ENCODE measurements around the gene IQCN.
A peak's percentile ranks its signal among the peaks of the same experiment; 100 is the strongest.

Gene IQCN

DNA sequence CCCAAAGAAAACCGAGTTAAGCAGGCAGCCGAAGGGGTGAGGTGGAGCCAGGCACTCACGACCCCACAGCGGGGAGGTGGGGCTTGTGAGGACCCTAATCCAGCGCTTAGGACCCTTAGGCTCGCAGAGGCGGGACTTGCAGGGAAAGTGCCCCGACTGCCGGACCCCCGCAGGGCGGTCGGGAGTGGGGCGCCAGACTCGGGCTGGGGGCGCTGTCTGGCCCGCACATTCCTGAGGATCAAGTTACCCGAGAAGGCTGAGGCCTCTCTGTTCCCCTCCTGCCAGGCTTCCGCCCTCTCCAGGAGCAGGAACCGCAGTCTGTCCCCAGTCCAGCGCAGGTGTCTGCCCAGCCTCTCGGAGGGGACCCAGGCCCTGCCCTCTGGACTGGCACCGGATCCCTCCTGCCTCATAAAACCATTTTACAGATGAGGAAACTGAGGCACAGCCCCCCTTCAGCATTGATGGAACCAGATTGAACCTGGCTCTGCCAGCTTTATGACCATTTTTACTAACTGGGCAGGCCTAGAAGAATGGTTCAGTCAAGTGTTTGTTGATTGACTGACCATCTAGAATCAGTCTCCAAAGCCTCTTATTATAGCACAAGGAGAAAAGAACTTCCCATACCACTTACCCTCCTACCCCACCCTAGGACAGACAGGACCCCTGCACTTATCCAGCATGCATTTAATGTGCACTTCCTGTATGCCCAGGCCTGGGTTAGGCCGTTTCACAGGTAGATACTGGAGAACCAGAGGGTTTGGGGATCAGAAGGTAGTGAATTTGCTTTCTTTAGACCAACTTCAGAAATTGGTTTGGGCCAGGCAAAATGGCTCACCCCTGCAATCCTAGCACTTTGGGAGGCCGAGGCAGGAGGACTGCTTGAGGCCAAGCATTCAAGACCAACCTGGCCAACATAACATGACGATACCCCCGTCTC, 13.9 kb upstream of the IQCN start:
- DNase-seq (ENCODE audit: low read depth): no peak

DNA sequence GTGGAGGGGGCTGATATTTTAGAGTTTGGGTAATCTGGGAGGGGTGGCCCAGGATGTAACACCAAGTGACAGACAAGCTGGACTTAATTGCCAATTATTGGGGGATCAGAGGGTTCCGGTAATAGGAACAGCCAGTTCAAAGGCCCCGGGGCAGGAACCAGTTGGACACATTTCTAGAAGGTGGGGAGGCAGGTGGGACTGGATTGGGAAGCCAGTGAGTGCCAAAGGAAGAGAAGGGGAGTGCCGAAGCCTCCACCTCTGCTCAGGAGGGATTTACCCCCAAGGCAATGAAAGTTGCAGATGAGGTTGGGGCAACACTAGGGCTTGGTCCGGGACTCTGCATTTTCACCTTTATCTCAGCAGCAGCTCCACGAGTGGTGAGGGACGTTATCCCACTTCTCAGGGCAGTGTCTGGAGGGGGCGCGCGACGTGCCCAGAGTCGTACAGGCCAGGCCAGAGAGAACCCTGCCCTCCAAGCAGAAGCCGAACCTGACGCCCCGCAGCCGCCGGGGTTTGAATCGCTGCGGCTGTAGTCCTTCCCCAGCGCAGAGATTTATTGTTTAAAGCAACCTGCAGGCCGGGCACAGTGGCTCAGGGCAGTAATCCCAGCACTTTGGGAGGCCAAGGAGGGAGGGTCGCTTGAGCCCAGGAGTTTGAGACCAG, 12.9 kb upstream of the IQCN start:
- no peak for DNase-seq (ENCODE audit: low read depth)

DNA sequence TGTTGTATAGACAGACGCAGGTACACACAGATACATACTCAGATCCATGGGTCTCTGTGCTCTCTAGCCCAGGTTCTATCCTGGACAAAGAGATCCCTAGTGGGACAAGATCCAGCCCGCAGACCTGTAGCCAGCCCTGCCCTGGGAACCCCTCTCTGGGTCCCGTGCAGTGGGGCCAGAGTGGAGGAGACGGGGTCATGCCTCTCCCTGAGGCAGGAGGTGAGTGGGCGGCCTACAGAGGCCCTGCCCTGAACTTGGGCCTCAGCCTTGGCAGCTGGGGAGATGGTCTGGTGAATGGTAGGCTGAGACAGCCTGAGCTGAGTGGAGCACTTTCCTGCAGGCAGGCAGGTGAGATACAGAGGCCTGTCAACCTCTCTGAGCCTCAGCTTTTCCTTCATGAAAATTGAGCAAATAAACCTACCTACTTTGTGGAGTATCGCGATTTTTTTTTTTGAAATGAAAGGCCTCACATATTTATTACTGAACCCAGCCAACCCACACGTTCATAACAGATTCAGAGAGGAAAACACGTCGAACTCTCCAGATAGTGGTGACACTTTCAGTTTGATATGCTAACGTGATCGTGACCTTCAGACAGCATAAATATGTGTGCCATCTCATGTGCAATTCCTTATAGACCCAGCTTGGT, 10.6 kb upstream of the IQCN start:
- DNase-seq (ENCODE audit: low read depth): no peak

DNA sequence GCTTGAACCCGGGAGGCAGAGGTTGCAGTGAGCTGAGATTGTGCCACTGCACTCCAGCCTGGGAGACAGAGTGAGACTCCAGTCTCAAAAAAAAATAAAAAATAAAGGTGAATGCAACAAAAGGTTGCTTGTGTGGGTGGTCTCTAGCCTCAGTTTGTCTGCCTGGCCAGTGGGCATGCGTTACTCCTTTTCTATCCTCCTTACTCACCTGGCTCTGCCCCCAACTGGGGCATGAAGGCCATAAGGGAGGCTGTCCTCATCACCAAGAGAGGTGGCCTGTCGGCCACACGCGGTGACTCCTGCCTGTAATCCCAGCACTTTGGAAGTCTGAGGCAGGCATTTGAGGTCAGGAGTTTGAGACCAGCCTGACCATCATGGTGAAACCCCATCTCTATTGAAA, 9.1 kb upstream of the IQCN start:
- DNase-seq (ENCODE audit: low read depth): no peak

DNA sequence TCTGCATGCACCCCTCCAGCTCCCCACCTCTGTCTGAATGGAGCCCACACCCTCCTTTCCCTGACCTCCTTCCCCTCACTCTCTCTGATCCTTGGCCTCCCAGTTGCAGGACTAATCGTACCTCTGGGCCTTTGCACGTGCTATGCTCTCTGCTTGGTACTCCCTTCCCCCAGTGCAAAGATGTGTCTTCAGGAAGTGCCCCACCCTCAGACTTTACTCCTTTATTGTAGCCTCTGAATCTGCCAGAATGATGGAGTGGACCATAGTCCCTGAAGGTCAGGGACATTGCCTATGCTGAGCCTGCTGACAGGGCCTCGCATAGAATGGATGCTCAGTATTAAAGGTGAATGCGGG, 8.5 kb upstream of the IQCN start:
- no peak for DNase-seq (ENCODE audit: low read depth)

DNA sequence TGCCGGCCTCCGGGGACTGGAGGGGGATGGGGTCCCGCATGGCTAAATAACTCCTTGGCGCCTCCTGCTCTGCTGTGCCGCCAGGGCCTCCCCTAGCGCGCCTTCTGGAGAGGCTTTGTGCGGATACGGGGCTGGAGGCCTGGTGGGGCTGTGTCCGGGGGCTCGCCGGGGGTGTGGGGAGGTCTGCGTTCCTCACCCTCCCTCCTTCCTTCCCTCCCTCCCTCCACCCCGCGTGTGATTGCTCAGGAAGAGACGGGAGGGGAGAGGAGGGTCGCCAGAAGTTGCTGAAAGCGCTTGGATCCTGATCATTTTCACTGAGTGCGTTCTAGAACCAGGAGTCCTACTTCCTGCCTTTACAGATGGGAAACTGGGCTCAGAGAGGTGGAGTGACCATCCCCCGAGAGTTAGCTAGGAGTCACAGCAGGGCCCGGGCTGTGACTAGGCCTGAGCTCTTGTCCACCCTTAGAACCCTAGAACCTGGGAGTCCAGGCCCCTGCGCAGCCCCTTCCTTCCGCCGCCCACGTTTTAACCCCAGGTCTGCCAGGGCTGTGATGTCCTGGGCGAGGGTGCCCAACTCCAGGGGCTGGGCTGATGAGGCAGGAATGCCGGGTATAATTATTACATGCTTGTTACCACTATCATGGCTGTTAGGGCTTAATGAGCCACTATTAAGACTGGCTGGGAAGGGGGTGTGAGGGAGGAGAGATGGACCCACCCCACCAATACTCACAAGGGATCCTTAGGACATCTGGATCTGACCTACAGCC, 8.0 kb upstream of the IQCN start:
- no peak for DNase-seq (ENCODE audit: low read depth)

DNA sequence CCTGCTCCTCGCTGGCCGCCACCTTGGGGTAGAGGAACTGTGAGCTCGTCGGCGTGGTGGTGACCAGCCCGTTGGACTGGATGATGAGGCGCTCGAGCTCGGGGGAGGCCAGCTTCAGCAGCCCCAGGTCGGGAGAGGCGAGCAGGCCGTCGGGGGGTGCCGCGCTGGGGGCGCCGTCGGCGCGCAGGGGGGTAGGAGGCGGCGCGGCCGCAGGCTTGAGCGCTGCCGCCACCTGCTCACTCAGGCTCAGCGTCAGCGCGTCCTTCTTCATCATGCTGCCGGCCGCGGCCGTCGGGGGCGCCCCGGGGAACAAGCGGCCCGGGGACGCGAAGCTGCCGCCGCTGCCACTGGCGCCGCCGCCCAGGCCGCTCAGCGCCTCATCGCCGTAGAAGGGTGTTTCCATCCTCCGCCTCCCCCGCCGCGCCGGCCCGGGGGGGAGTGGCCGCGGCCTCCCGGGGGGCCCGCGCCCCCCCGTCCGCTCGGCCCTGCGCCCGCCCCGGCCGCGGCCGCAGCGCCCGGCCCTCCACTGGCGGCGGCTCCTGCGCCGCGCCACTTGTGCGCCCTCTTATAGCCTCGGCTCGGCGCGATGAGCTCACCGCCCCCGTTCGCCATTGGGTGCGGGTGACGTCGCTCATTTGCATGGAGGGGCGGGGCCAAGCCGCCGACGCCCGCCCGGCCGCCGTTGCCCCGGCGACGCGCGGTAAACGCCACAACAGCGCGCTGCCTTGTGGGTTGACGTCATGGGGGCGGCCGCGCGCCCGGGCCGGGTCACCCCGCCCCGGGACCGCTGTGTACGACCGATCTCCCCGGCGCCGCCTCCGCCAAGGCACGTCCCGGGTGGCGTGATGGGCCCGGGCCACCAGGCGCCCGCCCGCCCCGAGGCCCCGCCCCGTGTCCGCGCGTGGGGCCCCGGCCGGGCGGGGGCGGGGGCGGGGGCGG, 7.1 kb upstream of the IQCN start, which contains the start of gene JUND:
TSS of gene JUND (minus strand) at position 541 of the 939 bp plus-strand sequence. CDS start at position 403, 138 bp downstream.
- DNase-seq (ENCODE audit: low read depth): peak; percentile 98

DNA sequence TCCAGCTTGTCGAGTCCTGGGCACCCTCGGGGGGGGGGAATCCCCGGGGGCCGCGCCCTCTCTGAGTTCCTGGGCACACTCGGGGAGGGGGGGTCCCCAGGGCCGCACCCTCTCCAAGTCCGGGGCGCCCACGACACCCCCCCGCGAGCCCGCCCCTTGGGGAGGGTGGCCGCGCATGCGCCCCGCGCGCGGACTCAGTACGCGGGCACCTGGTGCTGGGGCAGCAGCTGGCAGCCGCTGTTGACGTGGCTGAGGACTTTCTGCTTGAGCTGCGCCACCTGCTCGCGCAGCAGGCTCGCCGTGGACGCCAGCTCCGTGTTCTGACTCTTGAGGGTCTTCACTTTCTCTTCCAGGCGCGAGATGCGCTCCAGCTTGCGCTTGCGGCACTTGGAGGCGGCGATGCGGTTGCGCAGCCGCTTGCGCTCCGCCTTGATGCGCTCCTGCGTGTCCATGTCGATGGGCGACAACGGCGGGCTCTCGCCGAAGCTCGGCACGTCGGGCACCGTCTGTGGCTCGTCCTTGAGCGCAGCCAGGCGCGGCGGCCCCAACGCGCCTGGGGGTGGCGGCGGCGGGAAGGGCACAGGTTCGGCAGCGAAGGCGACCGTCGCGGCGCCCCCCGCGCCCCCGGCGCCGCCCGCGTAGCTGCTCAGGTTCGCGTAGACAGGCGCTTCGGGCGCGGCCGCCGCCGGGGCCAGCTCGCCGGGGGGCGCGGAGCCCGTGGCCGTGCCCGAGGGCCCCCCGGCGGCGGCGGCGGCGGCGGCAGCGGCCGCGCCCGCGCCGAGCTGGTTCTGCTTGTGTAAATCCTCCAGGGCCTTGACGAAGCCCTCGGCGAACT, 6.2 kb upstream of the IQCN start:
- peak; percentile 74 for DNase-seq (ENCODE audit: low read depth)

DNA sequence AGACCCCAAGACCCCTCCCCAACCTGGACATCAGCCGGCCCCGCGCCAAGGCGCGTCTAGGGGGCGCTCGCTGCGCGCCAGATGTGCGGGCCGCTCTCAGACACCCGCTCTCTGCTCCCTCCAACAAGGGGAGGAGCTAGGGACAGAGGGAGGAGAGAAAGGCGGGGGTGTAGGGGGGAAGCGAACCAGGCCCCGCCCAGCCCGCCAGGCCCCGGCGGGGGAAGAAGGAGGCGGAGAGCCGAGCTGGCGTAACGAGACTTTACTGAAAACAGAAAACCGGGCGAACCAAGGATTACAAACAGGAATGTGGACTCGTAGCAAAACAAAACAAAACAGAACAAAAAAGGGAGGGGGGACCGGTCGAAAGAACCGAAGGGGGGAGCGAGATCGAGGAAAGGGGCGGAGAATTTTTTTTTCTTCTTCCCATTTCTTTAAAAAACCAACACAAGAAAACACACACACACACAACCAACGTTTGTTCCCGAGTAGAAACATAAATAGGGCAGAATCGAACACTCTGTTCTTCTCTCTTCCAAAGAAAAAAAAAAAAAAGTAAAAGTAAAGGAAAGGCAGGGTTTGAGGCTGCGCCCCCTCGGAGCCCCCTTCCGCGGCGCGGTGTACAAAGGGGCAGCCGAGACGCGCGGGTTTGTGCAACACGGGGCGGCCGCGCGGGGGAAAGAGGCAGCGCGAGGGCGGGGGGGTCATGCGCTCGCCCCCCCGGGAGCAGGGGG, 5.4 kb upstream of the IQCN start:
- DNase-seq (ENCODE audit: low read depth): peak; percentile 86

DNA sequence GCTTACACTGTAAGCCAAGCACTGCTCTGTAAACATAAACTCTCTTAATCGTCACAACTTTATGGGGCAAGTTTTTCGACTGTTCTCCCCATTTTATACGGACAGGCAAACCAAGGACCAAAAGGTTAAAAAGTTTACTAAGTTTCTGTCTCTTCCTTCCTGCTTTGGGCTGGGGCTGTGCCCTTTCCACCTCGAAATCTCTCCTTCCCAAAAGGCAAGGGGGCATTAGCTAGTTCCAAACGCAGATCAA, 4.9 kb upstream of the IQCN start:
- DNase-seq (ENCODE audit: low read depth): no peak

DNA sequence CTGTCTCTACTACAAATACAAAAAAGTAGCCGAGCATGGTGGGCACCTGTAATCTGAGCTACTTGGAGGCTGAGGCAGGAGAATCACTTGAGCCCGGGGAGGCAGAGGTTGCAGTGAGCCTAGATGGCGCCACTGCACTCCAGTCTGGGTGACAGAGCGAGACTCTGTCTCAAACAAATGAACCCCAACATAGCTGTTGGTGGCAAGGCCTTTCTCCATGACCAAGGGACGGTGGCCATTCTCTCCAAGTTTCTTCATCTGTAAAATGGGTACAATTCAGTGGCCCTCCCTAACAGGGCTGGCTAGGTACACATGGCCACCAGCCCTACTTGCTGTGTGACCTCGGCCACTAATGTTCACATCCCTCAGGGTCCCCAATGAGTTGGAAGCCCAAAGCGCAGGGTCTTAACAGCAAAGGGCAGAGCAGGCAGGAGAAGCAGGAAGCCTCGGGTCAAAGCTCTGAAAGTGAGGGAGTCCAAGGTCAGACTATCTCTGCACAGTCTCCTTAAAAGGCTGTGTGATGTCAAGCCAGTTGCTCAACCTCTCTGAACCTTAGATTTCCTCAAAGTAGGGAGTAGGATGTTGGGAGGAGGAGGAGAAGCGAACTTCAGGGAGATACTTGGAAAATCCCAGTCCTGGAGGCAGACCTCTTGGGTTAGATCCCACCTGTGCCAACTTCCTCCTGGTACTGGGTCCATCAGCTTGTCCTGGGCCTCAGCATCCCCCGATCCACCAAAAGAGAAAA, 4.4 kb upstream of the IQCN start:
- DNase-seq (ENCODE audit: low read depth): peak; percentile 55

DNA sequence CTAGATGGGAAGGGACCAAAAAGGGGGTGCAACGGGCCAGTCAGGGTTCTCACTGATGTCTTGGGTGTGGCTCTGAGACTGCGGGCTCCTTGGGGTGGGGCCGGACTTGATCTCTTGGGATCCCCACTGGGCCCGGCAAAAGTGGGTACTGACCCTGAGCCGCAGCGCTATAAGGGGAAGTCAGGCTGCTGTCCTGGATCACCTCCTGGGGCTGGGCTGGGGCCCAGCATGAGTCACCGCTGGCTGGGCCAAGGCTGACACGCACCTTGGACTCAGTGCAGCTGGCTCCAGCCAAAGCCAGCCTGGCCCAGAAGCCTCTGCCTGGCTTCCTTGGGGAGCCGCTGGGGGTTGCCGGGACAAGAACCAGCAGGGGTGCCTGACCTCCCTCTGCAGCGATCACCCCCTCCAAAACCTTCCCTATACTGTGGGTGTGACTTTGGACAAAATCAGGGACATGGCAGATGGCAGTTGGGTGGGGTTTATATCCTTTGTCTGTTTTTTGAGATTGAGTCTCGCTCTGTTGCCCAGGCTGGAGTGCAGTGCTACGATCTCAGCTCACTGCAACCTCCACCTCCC, 617 bp upstream of the IQCN start:
- DNase-seq (ENCODE audit: low read depth): no peak

DNA sequence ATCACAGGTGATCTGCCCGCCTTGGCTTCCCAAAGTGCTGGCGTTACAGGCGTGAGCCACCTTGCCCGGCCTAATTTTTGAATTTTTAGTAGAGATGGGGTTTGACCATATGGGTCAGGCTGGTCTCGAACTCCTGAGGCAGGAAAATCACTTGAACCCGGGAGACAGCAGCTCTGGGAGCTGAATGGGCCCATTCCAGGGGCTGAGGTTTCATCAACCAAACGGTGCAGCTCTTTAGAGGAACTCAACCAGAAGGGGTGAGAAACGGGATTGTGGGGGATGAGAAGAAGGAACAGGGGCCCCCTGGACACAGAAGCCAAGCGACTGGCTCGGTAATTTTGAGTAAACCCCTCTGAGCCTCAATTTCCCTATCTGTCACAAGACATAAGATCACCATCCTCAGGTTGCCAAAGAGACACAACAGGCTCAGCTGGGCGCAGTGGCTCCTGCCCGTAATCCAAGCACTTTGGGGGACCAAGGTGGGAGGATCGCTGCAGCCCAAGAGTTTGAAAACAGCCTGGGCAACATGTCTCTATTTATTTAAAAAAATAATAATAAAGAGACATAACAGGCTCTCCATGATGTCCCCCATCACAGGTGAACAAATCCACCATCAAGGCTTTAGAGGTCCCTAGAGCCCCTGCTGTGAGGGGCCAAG, 562 bp downstream of the IQCN start:
- no peak for DNase-seq (ENCODE audit: low read depth)

DNA sequence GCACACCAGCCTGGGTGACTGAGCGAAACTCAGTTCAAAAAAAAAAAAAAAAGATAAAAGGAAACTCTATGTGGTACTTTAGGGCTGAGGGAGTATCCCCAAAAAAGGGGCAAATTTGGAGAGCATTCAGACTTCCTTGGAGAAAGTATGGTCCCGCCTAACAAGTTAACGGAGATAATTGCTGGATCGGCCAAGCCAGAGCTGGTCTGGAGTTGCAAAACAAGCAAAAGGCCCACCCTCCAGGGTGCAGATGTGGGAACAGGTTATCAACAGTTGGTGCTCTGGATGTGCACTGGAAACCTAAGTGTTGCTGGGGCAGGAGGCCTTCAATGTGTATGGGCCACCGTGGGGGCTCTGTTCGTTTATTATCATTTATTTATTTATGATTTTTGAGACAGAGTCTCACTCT, 2.8 kb downstream of the IQCN start:
- no peak for DNase-seq (ENCODE audit: low read depth)

DNA sequence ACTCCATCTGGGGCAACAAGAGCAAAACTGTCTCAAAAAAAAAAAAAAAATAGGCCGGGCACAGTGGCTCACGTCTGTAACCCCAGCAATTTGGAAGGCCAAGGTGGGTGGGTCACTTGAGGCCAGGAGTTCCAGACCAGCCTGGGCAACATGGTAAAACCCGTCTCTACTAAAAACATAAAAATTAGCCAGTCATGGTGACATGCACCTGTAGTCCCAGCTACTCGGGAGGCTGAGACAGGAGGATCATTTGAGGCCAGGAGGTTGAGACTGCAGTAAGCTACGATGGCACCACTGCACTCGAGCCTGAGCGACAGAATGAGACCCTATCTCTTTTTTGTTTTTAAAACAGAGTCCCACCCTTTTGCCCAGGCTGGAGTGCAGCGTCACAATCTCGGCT, 3.9 kb downstream of the IQCN start:
- DNase-seq (ENCODE audit: low read depth): no peak

DNA sequence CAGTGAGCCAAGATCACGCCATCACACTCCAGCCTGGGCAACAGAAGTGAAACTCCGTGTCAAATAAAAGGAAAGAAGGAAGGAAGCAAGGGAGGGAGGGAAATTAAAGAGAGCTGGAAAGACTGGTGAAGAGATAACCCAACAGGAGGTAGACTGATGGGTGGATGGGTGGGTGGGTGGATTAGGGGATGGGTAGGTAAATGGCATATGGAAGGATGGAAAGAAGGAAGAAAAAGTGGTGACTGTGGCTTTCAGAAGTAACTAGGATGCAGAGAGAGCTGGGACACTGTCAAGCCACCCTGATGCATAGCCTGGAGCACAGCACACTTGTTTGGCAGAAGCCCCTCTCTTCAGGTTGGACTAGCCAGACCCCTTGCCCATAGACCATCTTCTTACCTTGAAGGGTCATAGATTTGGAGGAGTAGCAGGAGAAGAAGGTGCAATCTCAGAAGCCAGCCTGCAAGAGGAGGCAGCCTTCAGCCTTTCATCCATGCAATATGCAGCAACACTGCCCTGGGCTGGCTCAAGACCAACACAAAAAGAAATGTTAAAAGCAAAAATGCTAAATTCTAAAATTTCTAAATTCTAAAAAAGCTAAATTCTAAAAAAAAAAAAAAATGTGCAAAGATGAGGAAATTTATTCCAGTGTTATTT, 5.1 kb downstream of the IQCN start:
- DNase-seq (ENCODE audit: low read depth): no peak
